CD1c-positive myeloid dendritic cell (primary cell): ENCODE data around the gene HCK.

Experiments
- DNase-seq: peaks from one replicate; pipeline ENCODE4 v3.0.0-alpha.2; 2016; ENCODE audit errors: extremely low spot score

Gene HCK

DNA sequence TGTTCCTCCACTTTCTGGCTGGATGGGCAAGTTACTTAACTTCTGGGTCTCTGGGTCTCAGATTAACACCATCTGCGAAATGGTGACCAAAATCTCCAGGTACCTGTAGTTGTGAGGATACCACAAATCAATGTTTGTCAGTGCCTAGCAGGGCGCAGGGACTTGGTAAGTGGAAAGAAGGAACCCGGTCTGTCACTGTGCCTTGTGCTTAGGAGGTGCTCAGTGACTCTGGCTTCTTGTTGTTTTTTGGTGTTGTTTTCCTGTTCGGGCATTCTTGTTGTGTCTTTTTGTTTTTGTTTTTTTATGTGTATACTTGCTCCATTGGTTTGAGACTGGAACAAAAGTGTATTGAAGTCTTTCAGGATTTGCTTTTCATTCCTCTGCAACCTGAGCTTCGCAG, 75.3 kb downstream of the HCK start:
- DNase-seq: no peak

DNA sequence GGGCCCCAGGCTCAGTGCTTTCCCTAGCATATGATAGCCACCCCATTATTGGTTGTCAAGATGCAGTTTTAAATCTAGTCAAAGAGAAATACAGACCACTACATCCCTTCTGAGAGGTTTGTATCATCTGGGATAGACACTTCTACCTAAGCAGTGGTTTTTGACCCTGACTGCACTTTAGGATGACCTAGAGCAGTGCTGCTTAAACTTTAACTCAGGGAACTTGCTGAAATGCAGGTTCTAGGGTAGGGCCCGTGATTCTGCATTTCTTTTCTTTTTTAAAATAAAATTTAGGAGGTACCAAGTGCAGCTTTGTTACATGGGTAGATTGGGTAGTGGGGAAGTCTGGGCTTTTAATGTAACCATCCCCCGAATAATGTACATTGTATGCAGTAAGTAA, 76.1 kb downstream of the HCK start:
- DNase-seq: no peak

DNA sequence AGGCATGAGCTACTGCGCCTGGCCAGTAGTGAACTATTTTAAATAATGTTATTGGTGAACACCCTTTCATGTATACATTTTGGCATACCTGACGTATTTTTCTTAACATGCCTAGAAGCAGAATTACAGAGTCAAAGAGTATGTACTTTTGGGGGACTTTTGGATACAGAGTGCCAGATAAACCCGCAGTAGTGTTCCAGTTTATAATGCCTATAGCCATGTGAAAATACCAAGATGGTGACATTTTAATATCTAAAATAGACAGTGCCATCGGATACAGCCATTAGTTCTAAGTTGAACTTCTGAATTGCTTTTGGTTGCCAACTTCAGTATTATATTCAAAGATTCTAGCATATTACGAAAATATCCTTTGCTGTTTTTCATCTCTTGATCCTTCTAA, 77.8 kb downstream of the HCK start:
- no peak for DNase-seq

DNA sequence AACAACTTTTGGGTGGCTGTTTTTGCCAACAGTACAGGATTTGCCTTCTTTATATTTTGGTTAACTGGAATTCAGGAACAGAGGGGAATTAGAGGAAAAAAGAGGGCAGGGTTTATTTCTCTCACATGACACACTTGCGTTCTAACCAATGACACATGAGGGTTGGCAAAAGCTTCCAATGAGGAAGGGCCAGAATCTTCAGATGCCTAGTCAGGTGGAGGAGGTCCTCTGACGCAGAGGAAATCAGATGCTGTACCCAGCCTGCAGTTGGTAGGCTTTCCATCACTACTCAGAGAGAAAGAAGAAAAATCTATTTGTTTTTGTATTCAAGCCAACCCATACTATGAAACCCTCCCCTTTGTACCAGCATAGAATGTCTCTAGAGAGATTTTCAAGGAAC, 78.3 kb downstream of the HCK start:
- no peak for DNase-seq

DNA sequence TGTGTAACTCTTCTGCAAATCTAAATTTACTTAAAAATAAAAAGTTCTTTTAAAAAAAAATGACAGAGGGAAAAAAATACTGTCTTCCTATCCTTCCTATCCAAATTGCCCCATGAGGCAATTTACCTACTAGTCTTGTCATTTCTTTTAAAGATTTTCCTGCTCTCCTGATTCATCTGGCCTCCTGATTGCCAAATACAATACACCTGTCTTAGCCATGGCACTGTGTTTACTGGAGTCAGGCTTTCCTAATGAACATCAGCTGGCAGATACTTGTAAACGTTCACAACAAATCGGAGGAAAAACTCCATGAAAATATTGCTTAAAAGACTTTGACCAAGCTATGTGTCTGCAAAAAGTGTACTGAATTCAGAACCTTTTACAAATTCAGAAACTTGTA, 78.9 kb downstream of the HCK start:
- no peak for DNase-seq

DNA sequence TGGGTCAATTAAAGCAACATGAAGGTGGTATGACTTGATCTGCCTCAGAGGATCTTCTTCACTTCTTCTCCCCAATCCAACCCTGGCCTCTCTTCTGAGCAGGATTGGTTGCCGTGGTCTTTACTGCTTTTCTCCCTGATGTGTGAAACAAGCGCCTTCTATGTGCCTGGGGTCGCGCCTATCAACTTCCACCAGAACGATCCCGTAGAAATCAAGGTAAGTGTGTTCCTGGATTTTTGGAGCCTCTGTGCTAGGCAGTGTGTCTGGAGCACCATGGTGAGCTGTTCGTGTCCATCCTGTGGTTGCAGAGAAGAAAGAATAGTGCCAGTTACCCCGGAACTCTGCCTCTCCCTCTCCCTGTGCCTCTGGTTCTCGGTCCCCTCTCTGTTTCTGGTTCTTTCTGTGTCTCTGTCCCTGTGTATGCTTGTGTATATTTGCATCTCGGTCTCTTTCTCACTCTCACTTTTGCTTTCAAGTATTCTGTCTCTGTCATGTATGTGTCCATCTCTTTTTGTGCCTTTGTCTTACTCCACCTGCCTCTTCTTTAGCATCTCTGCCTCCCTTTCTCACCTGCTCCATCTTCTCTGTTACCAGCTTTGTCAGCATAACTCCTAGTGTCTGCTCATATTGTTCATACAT, 81.0 kb downstream of the HCK start:
- no peak for DNase-seq

DNA sequence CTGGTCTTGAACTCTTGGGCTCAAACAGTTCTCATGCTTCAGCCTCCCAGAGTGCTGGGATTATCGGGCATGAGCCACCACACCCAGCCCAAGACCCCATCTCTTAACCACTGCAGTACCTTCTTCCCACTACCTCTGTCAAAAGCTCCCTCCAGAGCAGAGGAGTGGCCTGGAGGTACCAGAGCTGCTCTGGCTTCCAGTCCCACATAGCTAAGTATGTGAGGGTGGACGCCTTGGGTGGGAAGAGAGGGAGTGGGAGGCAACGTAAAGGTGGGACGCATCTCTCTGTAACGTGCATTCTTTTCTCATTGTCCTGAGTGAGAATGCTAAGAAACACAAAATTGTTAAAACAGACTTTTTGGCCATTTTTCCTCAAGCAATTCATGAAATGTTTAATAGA, 82.0 kb downstream of the HCK start:
- no peak for DNase-seq

DNA sequence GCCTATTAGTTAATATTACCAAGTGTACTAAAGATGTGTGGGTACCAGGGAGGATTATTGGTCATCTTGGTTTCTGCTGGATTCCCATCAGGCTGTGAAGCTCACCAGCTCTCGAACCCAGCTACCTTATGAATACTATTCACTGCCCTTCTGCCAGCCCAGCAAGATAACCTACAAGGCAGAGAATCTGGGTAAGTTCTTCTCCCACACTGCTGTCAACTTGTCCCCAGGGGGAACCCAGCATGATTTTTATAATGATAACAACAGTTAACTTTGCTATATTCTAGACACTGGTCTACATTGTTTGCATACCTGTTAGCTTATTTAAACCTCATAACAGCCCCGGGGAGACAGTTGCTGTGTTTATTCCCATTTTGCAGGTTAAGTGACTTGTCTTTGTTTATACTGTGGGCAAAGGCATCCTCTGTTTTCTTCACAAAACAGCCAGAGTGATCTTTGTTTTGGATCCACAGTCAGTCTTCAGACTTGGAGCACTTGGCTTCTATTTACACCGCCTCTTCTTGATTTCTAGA, 84.0 kb downstream of the HCK start:
- no peak for DNase-seq

DNA sequence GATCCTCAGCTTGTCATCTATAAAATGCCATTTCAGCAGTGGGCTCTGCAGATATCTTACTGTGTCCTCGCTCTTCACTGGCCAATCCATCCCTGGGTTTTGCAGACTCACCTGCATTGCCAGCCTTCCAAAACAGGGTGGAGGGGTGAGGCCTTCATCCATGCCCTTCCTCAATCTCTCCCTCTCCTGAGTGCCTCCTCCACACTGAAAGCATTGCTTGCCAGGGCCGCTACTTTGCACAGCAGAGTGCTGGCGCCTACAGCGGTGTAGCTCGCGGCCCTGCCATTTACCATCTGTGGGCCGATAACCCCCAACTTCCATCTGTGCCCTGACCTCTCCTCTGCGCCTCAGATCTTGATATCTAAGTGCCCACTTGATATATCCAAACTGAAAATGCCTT, 86.9 kb downstream of the HCK start:
- DNase-seq: no peak

DNA sequence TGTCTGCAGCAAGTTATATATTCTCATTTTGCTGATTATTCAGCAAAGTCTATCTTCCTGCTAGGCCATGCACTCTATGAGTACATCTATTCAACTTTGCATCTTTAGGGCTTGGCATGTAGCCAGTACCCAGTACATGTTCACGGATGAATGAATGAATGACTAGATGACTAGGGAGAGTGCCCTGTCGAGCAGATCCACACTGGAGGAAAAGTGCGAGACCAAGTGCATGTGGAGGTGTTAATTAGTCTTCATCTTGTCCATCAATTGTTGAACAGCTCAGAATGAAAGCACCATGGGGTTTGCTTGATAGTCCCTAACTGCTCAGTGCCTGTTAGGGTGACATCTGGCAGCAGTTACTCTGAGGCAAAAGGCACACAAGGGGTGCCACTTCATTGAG, 87.9 kb downstream of the HCK start:
- DNase-seq: no peak

DNA sequence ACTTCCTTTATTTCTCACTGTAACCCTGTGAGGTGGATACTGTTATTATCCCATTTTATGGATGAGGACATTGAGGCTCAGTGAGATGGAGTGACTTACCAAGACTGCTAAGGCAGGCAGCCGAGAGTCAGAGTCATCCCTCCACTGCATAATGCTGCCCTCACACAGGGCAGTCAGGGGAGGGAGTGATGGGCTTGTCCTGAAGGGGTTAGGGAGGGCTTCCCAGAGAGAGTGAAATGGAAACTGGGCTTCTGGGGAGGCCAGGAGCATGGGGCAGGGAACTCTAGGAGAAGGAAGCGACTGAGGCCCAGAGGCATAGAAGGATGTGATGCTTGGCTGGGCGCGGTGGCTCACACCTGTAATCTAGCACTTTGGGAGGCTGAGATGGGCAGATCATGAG, 88.6 kb downstream of the HCK start:
- no peak for DNase-seq

DNA sequence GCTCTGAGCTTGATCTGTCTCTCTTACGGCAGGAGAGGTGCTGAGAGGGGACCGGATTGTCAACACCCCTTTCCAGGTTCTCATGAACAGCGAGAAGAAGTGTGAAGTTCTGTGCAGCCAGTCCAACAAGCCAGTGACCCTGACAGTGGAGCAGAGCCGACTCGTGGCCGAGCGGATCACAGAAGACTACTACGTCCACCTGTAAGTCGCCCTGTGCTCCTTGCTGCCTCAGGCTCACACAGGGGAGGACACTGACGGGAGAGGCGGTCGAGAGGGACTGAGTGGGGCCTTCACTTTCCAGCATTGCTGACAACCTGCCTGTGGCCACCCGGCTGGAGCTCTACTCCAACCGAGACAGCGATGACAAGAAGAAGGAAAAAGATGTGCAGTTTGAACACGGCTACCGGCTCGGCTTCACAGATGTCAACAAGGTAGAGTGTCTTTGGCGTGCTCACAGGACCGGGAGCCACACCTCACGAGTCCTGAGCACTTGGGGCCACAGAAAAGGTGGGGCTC, 89.5 kb downstream of the HCK start:
- no peak for DNase-seq

DNA sequence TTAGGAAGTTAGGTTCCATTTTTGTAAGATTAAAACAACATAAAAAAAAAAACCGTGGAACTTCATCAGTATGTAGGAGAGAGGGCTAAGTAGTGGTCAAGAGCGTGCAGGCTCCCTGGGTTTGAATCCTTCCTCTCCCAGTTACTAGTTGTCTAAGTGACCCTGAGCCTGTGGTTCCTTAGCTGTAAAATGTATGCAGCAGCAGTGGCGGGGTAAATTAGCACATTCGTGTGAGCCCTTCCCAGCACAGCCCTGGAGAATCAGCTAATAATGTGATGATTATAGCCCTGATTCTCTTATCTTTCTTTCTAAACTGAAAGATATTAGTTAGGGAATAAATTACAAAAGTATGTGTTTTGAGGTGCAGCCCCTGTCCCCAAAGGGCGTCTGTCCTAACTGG, 90.0 kb downstream of the HCK start:
- no peak for DNase-seq

DNA sequence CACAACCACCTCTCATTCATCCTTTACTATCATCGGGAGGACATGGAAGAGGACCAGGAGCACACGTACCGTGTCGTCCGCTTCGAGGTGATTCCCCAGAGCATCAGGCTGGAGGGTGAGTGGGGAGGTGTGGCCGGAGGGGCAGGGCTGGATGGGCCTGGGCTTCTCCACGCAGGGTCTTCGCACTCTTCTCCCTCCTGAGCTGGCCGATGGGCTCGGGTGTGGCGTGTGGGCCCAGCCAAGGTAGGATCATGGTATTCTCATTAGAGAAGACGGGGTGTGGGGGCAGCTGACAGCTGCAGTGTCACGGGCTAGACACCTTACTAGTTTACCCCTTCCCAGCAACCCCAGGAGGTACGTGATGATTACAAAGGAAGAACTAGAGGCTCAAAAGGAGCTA, 90.9 kb downstream of the HCK start:
- DNase-seq: no peak

DNA sequence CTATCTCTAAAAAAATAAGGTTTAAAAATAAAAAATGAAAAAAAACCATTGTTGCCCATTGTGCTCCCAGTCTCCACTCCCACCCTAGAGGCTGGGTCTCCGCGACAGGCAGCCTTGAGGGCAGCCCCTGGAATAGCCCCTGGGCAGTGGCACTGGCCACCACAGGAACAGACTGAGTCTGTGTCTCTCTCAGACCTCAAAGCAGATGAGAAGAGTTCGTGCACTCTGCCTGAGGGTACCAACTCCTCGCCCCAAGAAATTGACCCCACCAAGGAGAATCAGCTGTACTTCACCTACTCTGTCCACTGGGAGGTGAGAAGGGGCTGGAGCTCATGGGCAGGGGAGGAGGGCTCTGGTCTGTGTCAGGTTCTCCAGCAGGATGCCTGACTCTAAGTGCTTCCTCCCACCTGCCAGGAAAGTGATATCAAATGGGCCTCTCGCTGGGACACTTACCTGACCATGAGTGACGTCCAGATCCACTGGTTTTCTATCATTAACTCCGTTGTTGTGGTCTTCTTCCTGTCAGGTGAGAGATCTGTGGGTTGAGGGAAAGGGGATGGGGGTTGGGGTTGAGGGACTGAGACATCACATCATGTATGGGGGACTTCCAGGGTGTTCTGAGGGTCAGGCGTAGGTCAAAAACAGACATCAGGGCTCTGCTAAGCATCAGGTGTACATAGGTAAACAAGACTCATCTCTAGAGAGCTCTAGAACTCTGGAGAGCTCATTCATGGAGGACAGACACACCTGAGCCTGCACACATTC, 93.0 kb downstream of the HCK start:
- DNase-seq: no peak

DNA sequence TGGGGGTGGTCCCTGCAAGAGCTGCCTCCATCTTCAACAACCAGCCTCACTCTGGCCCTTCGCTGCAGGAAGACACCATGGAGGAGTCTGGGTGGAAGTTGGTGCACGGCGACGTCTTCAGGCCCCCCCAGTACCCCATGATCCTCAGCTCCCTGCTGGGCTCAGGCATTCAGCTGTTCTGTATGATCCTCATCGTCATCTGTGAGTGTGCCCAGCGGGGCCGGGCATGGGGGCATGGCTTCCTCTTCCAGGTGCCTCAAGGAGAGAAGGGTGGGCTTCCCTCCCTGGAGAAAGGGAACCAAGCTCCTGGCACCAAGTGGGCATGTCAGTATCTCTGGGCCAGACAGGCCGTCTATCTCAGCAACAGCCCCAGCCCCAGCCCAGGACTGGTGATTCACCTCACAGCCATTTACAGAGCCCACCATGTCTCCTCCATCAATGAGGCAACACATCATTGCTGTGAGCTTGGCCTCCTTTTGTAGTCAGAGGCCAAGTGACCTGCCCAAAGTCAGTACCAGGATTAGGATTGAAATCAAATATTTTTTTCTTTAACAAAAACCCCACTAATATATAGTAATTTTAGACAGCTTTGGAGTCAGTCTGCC, 97.6 kb downstream of the HCK start:
- DNase-seq: no peak

DNA sequence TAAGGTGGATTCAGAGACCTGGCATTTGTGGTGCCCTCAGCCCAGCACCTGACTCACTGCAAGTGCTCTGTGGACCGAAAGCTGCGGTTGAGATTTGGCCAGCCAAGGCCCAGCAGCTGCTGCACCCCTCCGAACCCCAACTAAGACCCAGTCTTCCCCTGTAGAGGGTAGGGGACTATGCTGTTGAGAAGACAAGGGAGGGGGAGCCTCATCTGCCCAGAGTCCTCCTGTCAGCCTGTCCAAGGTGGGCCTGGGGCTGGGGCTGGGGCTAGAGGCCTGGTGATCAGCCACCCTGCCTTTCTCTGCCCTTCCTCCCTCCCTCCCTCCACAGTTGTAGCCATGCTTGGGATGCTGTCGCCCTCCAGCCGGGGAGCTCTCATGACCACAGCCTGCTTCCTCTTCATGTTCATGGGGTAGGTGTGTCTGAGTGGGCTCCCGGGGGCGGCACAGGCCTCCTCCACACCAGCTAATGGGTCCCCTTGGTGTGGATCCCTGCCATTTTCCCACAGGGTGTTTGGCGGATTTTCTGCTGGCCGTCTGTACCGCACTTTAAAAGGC, 98.3 kb downstream of the HCK start:
- no peak for DNase-seq
